ENCODE data around the gene ATP6V1B1. TPM values are rescaled to one million over a fixed set of nuclear protein-coding genes. Genes with fewer than 3 reads are reported as not detected.

Gene ATP6V1B1
- total and polyA plus RNA-seq, 2 of the 4 experiments (the other 2 are of a cell fraction): 1.3 TPM; not detected in 1

DNA sequence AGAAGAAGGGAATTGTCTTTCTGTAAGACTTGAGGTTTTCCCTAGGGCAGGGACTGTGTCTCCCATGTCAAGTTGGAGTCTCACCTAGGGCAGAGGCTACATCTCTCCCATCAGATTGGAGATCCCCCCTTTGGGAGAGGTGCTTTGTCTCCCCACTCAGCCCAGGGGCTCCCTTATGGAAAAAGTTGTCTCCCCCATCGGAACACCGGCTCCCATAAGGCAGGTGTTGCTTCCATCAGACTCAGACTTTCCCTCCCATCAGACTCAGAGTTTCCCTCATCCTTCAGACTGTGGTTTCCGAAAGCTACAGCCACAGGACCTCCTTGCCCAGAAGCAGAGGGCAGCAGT is 48.5 kb downstream of the ATP6V1B1 start:
- BruUV-seq (replicated peaks): no TSS peak
- Histone ChIP-seq H4K20me1 (ENCODE audit: insufficient read depth, low read length) (peaks cover 5% of the 10 kb centered on the region; the same call in 1 of the 2 replicates), H2BK120ac (ENCODE audit: low read depth, low read length) (no peak overlapping the region), H3K4me3 (ENCODE audit: insufficient read depth, low read depth, low read length) (no peak overlapping the region), H3K9me3 (ENCODE audit: control insufficient read depth, insufficient read depth, low read length) (no peaks in the 10 kb centered on the region), H3K9me1 (ENCODE audit: insufficient read depth, low read length) (0 out of 2 replicates have a peak, but pooled peaks cover 2% of the 10 kb centered on the region), H3K18ac (ENCODE audit: low read depth, low read length) (no peak overlapping the region), H4K5ac (ENCODE audit: low read depth, low read length) (no peak overlapping the region), H2BK20ac (ENCODE audit: low read depth, low read length) (no peak overlapping the region), H3K23ac (ENCODE audit: low read depth, low read length) (no peak overlapping the region), H3K27me3 (ENCODE audit: control insufficient read depth, insufficient read depth, low read length) (no peaks in the 10 kb centered on the region), H3K27ac (ENCODE audit: insufficient read depth, low read length) (no peak overlapping the region), H2BK5ac (ENCODE audit: low read depth, low read length, poor library complexity, severe bottlenecking) (no peak overlapping the region), H3K79me1 (ENCODE audit: low read depth in 1 of 2, low read length in 2 of 2) (no peaks in the 10 kb centered on the region; a peak in 1 of 4 replicates), H3K56ac (ENCODE audit: extremely low read depth, insufficient read depth, low read length) (no peak overlapping the region), H3K4me2 (ENCODE audit: low read depth, low read length) (no peak overlapping the region), H3K4ac (ENCODE audit: low read depth, low read length) (no peak overlapping the region), H3K4me1 (ENCODE audit: control insufficient read depth, insufficient read depth, low read length) (no peaks in the 10 kb centered on the region), H2BK15ac (ENCODE audit: low read depth, low read length) (no peak overlapping the region), H4K91ac (ENCODE audit: insufficient read depth, low read depth, low read length) (no peak overlapping the region), H2AK9ac (replicated peaks; ENCODE audit: low read depth, low read length, poor library complexity) (no peak overlapping the region), H2AK5ac (ENCODE audit: low read depth, low read length) (no peak overlapping the region), H3K14ac (replicated peaks; ENCODE audit: low read depth, low read length) (no peak overlapping the region), H2AFZ (replicated peaks; ENCODE audit: low read length, poor library complexity) (no peak overlapping the region), H3K9ac (ENCODE audit: low read depth, low read length) (no peak overlapping the region), H4K8ac (ENCODE audit: low read depth in 2 of 2, low read length in 2 of 2) (no peak overlapping the region), H3K36me3 (ENCODE audit: control insufficient read depth, insufficient read depth, low read length) (peaks cover 31% of the 10 kb centered on the region)
- dilution Hi-C loops (cut with HindIII; ENCODE audit: low sequenced_read_pairs, unreplicated experiment): no loop called here
- ATAC-seq (ENCODE audit: low read depth) (no peak), DNase-seq (no peak)
- CTCF ChIA-PET: no interaction called here
- TF ChIP-seq NFE2L2 (IDR thresholded peaks at IDR 0.05; ENCODE audit: low read depth, low read length) (no peak), RAD21 (IDR thresholded peaks at IDR 0.05; ENCODE audit: low read length) (no peak), MAZ (IDR thresholded peaks at IDR 0.05; ENCODE audit: borderline replicate concordance, low read depth, low read length) (no peak), MXI1 (IDR thresholded peaks at IDR 0.05; ENCODE audit: borderline replicate concordance, low read depth, low read length) (no peak), POLR2A (IDR thresholded peaks at IDR 0.05; ENCODE audit: low read depth, low read length) (no peak), FOS (IDR thresholded peaks at IDR 0.05; ENCODE audit: low read depth, low read length) (no peak), MAFK (IDR thresholded peaks at IDR 0.05; ENCODE audit: low read depth, low read length) (no peak), CEBPB (IDR thresholded peaks at IDR 0.05; ENCODE audit: low read depth, low read length) (no peak), CHD1 (IDR thresholded peaks at IDR 0.05; ENCODE audit: low read depth, low read length) (no peak), RFX5 (IDR thresholded peaks at IDR 0.05; ENCODE audit: low read depth, low read length) (no peak), BHLHE40 (IDR thresholded peaks at IDR 0.05; ENCODE audit: low read depth, low read length) (no peak), SMC3 (IDR thresholded peaks at IDR 0.05; ENCODE audit: low read depth, low read length) (no peak), RCOR1 (IDR thresholded peaks at IDR 0.05; ENCODE audit: insufficient replicate concordance, low read length) (no peak)
- TF ChIP-seq, protein P1, sequence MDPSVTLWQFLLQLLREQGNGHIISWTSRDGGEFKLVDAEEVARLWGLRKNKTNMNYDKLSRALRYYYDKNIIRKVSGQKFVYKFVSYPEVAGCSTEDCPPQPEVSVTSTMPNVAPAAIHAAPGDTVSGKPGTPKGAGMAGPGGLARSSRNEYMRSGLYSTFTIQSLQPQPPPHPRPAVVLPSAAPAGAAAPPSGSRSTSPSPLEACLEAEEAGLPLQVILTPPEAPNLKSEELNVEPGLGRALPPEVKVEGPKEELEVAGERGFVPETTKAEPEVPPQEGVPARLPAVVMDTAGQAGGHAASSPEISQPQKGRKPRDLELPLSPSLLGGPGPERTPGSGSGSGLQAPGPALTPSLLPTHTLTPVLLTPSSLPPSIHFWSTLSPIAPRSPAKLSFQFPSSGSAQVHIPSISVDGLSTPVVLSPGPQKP (IDR thresholded peaks at IDR 0.05; ENCODE audit: borderline replicate concordance, low read depth, low read length): no peak
- TF ChIP-seq, protein P2, sequence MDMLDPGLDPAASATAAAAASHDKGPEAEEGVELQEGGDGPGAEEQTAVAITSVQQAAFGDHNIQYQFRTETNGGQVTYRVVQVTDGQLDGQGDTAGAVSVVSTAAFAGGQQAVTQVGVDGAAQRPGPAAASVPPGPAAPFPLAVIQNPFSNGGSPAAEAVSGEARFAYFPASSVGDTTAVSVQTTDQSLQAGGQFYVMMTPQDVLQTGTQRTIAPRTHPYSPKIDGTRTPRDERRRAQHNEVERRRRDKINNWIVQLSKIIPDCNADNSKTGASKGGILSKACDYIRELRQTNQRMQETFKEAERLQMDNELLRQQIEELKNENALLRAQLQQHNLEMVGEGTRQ (IDR thresholded peaks at IDR 0.05; ENCODE audit: low read depth, low read length): no peak
- TF ChIP-seq, protein P3, sequence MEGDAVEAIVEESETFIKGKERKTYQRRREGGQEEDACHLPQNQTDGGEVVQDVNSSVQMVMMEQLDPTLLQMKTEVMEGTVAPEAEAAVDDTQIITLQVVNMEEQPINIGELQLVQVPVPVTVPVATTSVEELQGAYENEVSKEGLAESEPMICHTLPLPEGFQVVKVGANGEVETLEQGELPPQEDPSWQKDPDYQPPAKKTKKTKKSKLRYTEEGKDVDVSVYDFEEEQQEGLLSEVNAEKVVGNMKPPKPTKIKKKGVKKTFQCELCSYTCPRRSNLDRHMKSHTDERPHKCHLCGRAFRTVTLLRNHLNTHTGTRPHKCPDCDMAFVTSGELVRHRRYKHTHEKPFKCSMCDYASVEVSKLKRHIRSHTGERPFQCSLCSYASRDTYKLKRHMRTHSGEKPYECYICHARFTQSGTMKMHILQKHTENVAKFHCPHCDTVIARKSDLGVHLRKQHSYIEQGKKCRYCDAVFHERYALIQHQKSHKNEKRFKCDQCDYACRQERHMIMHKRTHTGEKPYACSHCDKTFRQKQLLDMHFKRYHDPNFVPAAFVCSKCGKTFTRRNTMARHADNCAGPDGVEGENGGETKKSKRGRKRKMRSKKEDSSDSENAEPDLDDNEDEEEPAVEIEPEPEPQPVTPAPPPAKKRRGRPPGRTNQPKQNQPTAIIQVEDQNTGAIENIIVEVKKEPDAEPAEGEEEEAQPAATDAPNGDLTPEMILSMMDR (conservative IDR thresholded peaks at IDR 0.05; ENCODE audit: low read depth, low read length): no peak
- in situ Hi-C loops (cut with MboI; ENCODE audit: low sequenced_read_pairs): loop anchor here (10.0 kb wide), 1 partner anchor 689 kb away; the partner anchor contains the start of gene SNRPG
- POLR2A ChIA-PET (ENCODE audit: unreplicated experiment): no interaction called here
- intact Hi-C loops (cut with micrococcal nuclease): no loop called here
- 100% methylated on average over 1 of the region's 3 CpGs; no CpG with 5 or more reads in 1 of the 2 experiments for WGBS, 2 experiments (ENCODE audit: extremely low coverage in 2 of 2, insufficient read length in 1 of 2)

Data from IMR-90 (cell line).